ENCODE results near the gene C1QL3. TPM values are rescaled to one million over a fixed set of nuclear protein-coding genes. Genes with fewer than 3 reads are reported as not detected.

C1QL3 gene
- total RNA-seq, 2 donors from 2014 or later, result 0.20 TPM; not detected in 1

GRCh38 chr10:16477757-16478156, 43.9 kb downstream of the C1QL3 start:
- H3K36me3 ChIP-seq (ENCODE audit: control insufficient read depth, insufficient read depth, low read length), result no peaks in the 10 kb centered on the region
- H3K9me3 ChIP-seq (ENCODE audit: control insufficient read depth, low read length), result no peaks in the 10 kb centered on the region
- TF ChIP-seq, protein P1, sequence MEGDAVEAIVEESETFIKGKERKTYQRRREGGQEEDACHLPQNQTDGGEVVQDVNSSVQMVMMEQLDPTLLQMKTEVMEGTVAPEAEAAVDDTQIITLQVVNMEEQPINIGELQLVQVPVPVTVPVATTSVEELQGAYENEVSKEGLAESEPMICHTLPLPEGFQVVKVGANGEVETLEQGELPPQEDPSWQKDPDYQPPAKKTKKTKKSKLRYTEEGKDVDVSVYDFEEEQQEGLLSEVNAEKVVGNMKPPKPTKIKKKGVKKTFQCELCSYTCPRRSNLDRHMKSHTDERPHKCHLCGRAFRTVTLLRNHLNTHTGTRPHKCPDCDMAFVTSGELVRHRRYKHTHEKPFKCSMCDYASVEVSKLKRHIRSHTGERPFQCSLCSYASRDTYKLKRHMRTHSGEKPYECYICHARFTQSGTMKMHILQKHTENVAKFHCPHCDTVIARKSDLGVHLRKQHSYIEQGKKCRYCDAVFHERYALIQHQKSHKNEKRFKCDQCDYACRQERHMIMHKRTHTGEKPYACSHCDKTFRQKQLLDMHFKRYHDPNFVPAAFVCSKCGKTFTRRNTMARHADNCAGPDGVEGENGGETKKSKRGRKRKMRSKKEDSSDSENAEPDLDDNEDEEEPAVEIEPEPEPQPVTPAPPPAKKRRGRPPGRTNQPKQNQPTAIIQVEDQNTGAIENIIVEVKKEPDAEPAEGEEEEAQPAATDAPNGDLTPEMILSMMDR (conservative IDR thresholded peaks at IDR 0.05), result no peak
- Mint-ChIP-seq H3K4me3 (no peak overlapping the region), H3K27me3 (ENCODE audit: insufficient read depth) (no peaks in the 10 kb centered on the region), H3K27ac (no peak overlapping the region), H3K4me1 (no peaks in the 10 kb centered on the region), H3K9me3 (no peaks in the 10 kb centered on the region), H3K36me3 (ENCODE audit: low read depth) (no peaks in the 10 kb centered on the region)
- DNase-seq, result no peak
- WGBS, 2 experiments (ENCODE audit: insufficient coverage in 1 of 2, insufficient read length in 1 of 2), result 95% methylated on average over 1 of the region's 1 CpG; no CpG with 5 or more reads in 1 of the 2 experiments
- no peak overlapping the region for H3K4me3 ChIP-seq (ENCODE audit: low read length)
- no peak overlapping the region for H3K27ac ChIP-seq (ENCODE audit: low read depth, low read length)
- no peak overlapping the region for H3K9ac ChIP-seq (ENCODE audit: extremely low read depth, low read length, poor library complexity, severe bottlenecking)
- H3K27me3 ChIP-seq (ENCODE audit: control insufficient read depth, insufficient read depth, low read length, poor library complexity, severe bottlenecking), result no peaks in the 10 kb centered on the region
- no peaks in the 10 kb centered on the region for H3K4me1 ChIP-seq (ENCODE audit: control insufficient read depth, insufficient read depth, low read length)

DNA sequence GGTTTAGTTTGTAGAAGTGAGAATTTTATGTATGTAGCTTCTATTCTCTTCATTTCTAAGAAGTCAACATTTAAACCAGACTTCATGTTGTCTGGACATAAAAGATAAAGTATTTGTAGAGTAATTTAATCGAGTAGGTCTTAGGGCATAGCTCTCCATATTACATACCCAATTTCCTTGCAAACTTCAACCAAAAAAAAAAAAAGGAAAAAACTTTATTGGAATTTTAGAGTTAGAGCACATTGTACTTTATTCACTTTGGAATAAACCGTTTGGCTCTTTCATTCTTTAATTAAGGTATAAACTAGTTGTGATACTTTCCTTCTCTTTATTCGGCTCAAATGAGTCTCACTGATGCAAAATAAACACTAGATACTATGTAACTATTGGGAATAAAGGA, 48.9 kb downstream of the C1QL3 start:
- Histone ChIP-seq H3K27ac (ENCODE audit: low read depth, low read length) (no peak overlapping the region), H3K4me1 (ENCODE audit: control insufficient read depth, insufficient read depth, low read length) (no peaks in the 10 kb centered on the region), H3K27me3 (ENCODE audit: control insufficient read depth, insufficient read depth, low read length, poor library complexity, severe bottlenecking) (no peaks in the 10 kb centered on the region), H3K4me3 (ENCODE audit: low read length) (no peak overlapping the region), H3K9me3 (ENCODE audit: control insufficient read depth, low read length) (no peaks in the 10 kb centered on the region), H3K9ac (ENCODE audit: extremely low read depth, low read length, poor library complexity, severe bottlenecking) (no peak overlapping the region), H3K36me3 (ENCODE audit: control insufficient read depth, insufficient read depth, low read length) (no peaks in the 10 kb centered on the region)
- Mint-ChIP-seq H3K27me3 (ENCODE audit: insufficient read depth) (no peaks in the 10 kb centered on the region), H3K4me3 (no peak overlapping the region), H3K9me3 (no peaks in the 10 kb centered on the region), H3K27ac (no peak overlapping the region), H3K4me1 (no peaks in the 10 kb centered on the region), H3K36me3 (ENCODE audit: low read depth) (no peaks in the 10 kb centered on the region)
- WGBS, 2 experiments (ENCODE audit: insufficient coverage in 1 of 2, insufficient read length in 1 of 2), result 86% methylated on average over 1 of the region's 3 CpGs; no CpG with 5 or more reads in 1 of the 2 experiments
- no peak for DNase-seq
- TF ChIP-seq, protein P1 (conservative IDR thresholded peaks at IDR 0.05), result no peak

- Histone ChIP-seq H3K4me1 (ENCODE audit: control insufficient read depth, insufficient read depth, low read length) (no peaks in the 10 kb centered on the region), H3K36me3 (ENCODE audit: control insufficient read depth, insufficient read depth, low read length) (no peaks in the 10 kb centered on the region), H3K27me3 (ENCODE audit: control insufficient read depth, insufficient read depth, low read length, poor library complexity, severe bottlenecking) (no peaks in the 10 kb centered on the region), H3K9me3 (ENCODE audit: control insufficient read depth, low read length) (no peaks in the 10 kb centered on the region), H3K4me3 (ENCODE audit: low read length) (no peak overlapping the region), H3K27ac (ENCODE audit: low read depth, low read length) (no peak overlapping the region), H3K9ac (ENCODE audit: extremely low read depth, low read length, poor library complexity, severe bottlenecking) (no peak overlapping the region)
- Mint-ChIP-seq H3K9me3 (no peaks in the 10 kb centered on the region), H3K27me3 (ENCODE audit: insufficient read depth) (no peaks in the 10 kb centered on the region), H3K27ac (no peak overlapping the region), H3K4me1 (no peaks in the 10 kb centered on the region), H3K4me3 (no peak overlapping the region), H3K36me3 (ENCODE audit: low read depth) (no peaks in the 10 kb centered on the region)
- TF ChIP-seq, protein P1 (conservative IDR thresholded peaks at IDR 0.05), result no peak
- WGBS, 2 experiments (ENCODE audit: insufficient coverage in 1 of 2, insufficient read length in 1 of 2), result 88 to 93% methylated on average over 5 of the region's 5 CpGs
- DNase-seq, result no peak
Observed at GRCh38 chr10:16470747-16471146, 50.9 kb downstream of the C1QL3 start.

Data from endodermal cell (in vitro differentiated cells).